GM12873 (cell line): ENCODE data around the gene PROSER2.

Experiments
- CTCF ChIP-seq: IDR thresholded peaks from 2 replicates; pipeline ENCODE4 v1.5.1; 2012; ENCODE audit warnings: low read depth, mild to moderate bottlenecking, moderate library complexity, low read length, control low read depth; ENCODE audit not compliant: insufficient read depth; ENCODE audit errors: missing control alignments

The PROSER2 gene

GRCh38 chr10:11806706-11807105 lies 16.4 kb upstream of the PROSER2 start:
- TF ChIP-seq CTCF = no peak

GRCh38 chr10:11808808-11809207 lies 14.3 kb upstream of the PROSER2 start:
- TF ChIP-seq CTCF = no peak

GRCh38 chr10:11810313-11810766 lies 12.8 kb upstream of the PROSER2 start:
- no peak for TF ChIP-seq CTCF

DNA sequence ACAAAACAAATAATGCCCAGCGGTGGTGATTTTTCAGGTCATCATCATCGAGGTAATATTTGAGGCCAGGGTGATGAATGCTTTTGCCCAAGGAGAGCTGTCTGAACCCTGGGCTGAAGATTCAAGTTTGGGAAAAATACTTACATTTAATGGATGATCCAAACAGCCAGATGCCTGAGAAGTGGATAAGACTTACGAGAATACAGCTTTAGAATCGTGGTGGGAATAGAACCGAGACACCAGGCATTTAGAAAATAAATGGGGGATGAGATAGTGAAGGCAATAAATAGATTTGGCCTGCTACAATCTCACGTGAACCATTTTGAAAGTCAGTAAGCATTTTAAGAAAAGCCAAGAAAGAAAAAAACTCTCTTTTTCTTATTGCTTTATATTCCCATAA lies 12.2 kb upstream of the PROSER2 start:
- TF ChIP-seq CTCF = no peak

DNA sequence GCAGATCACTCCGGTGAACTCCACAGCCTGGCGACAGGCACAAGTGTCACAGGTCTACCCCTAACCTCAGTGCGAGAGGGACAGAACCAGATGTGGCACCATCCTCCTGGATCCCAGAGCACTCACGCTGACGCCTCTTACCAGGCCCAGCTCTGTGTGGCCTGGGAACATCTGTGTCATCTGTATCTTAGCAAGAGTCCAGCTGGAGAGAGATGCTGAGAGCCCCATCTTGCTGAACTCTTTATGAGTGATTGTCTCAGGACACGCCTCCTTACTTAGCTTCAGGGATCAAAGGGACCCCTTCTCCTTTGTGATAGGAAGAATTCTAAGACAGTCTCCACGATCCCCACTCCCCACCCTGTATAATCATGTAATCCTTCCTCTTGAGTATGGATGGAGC lies 10.0 kb upstream of the PROSER2 start:
- no peak for TF ChIP-seq CTCF

DNA sequence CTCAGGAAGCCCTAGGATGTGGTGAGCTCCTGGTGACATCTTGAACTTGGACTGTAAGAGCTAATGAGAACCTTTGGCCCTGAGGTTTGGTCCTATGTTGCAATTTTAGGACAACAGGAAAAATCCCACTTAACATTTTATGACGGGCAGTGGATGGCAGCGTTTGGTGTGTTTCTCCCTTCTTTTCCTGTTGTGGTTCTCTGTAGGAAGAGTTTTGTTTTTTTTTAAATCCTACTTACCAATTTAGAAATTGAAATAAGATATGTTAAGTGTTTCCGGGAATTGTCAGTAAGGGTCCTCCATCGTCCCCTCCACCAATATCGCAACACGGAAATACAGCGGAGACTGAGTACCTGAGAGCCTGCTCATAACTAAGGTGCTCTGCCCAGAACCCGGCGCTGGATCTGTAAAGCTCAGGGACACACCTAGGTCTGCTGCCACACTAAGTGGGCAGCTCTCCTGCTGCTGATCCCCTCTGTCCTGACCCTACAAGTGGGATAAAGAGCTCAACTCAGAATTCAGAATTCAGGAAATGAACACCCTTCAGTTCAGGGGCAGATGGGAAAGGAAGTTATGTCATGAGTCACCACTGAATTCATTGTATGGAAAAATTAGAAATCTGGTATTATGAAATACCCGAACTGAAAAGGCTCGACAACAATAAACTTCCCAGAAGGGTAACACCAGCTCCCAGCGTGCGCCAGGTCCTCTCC lies 9.1 kb upstream of the PROSER2 start:
- no peak for TF ChIP-seq CTCF

DNA sequence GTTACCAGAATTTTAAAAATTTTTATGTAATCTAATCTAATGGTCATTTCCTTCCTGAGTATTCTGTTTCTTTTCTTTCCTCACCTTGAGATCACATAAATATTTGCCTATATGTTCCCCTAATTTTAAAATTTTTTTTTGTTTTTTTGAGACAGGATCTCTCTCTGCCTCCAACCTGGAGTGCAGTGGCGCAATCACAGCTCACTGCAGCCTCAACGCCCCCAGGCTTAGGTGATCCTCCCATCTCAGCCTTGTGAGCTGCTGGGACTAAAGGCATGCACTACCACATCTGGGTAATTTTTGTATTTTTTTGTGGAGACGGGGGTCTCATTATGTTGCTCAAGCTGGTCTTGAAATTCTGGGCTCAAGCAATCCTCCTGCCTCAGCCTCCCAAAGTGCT lies 4.1 kb upstream of the PROSER2 start:
- no peak for TF ChIP-seq CTCF
